Endothelial cell of umbilical vein (primary cell): ENCODE measurements around the gene FRMD4A. TPM values are rescaled to one million over a fixed set of nuclear protein-coding genes. Genes with fewer than 3 reads are reported as not detected.

ENCODE experiments used
- BruUV-seq: library from RNA; stranded (reverse); fragments of 400-500 nt; replicated peaks from 2 replicates; lab custom pipeline; 2021; lab: Mats Ljungman, UMichigan
- CTCF ChIA-PET: fragments of 300-600, 350-600 bp; sonication (Branson Sonifier 250); formaldehyde crosslinking; loops from one replicate; lab custom pipeline; 2021; ENCODE audit warnings: antibody characterized with exemption, inconsistent platforms; lab: Charles Lee
- POLR2A ChIA-PET: fragments of 300-600, 350-600 bp; sonication (Branson Sonifier 250); formaldehyde crosslinking; loops from one replicate; lab custom pipeline; 2021; ENCODE audit warnings: antibody characterized with exemption, inconsistent platforms; lab: Charles Lee
- DNase-seq: peaks from one replicate; pipeline ENCODE4 v3.0.0-alpha.2; 2011; ENCODE audit warnings: low read depth, low spot score
- FAIRE-seq: peaks from 2 replicates; lab custom pipeline; 2011; peaks lifted over from hg19 to GRCh38; lab: Jason Lieb, UNC
- H2AFZ ChIP-seq: 2 replicates; pipeline ENCODE4 v1.6.0; 2012; ENCODE audit warnings: low read depth, low read length, control low read depth, inconsistent platforms
- H3K27ac ChIP-seq: 2 replicates; pipeline ENCODE4 v1.5.1; 2011; ENCODE audit warnings: low read depth, mild to moderate bottlenecking, control low read depth, low read length, moderate library complexity; ENCODE audit not compliant: insufficient read depth
- H3K27me3 ChIP-seq, 2 experiments: 2 replicates each; pipeline versions ENCODE4 v1.6.0 to v1.6.1; 2011; ENCODE audit warnings: low read length in 2 of 2, mixed read lengths in 1 of 2; ENCODE audit not compliant: control insufficient read depth in 2 of 2, insufficient read depth in 2 of 2
- H3K36me3 ChIP-seq, 2 experiments: 2 replicates in 1 of 2; 3 replicates in 1 of 2; pipeline ENCODE4 v1.5.1; 2011; ENCODE audit warnings: low read length in 2 of 2, mild to moderate bottlenecking in 1 of 2, moderate library complexity in 1 of 2; ENCODE audit not compliant: control insufficient read depth in 2 of 2, insufficient read depth in 2 of 2; ENCODE audit errors: extremely low read depth in 1 of 2
- H3K4me1 ChIP-seq: 3 replicates; pipeline ENCODE4 v1.5.1; 2011; ENCODE audit warnings: mild to moderate bottlenecking, low read length; ENCODE audit not compliant: control insufficient read depth, insufficient read depth; ENCODE audit errors: extremely low read depth
- H3K4me2 ChIP-seq: 2 replicates; pipeline ENCODE4 v1.6.1; 2011; ENCODE audit warnings: low read length, control low read depth, mixed read lengths; ENCODE audit not compliant: insufficient read depth
- H3K4me3 ChIP-seq, 3 experiments: fragments of 200-600 bp in 1 of 3; sonication (generic), shearing (Covaris generic) in 1 of 3; replicated peaks in 1 of 3; 2 replicates each; pipeline ENCODE4 v1.5.1; 2011 to 2016; ENCODE audit warnings: control low read depth in 3 of 3, low read length in 3 of 3, mild to moderate bottlenecking in 2 of 3, inconsistent platforms in 1 of 3, low read depth in 1 of 3, moderate library complexity in 1 of 3; ENCODE audit not compliant: insufficient read depth in 1 of 3
- H3K79me2 ChIP-seq: 2 replicates; pipeline ENCODE4 v1.6.0; 2012; ENCODE audit warnings: low read length, inconsistent platforms; ENCODE audit not compliant: control insufficient read depth, insufficient read depth
- H3K9ac ChIP-seq: replicated peaks from 2 replicates; pipeline ENCODE3; 2011; ENCODE audit warnings: low read length, control low read depth; ENCODE audit not compliant: insufficient read depth; ENCODE audit errors: extremely low read depth
- H3K9me1 ChIP-seq: replicated peaks from 3 replicates; pipeline ENCODE4 v1.6.0; 2011; ENCODE audit warnings: mild to moderate bottlenecking, low read length; ENCODE audit not compliant: control insufficient read depth, insufficient read depth; ENCODE audit errors: extremely low read depth
- H3K9me3 ChIP-seq: replicated peaks from 2 replicates; pipeline ENCODE4 v1.5.1; 2012; ENCODE audit warnings: low read length, inconsistent platforms; ENCODE audit not compliant: control insufficient read depth, insufficient read depth
- H4K20me1 ChIP-seq: replicated peaks from 2 replicates; pipeline ENCODE3; 2011; ENCODE audit warnings: mild to moderate bottlenecking, low read length; ENCODE audit not compliant: control insufficient read depth, insufficient read depth; ENCODE audit errors: extremely low read depth
- GATA2 ChIP-seq: IDR thresholded peaks from 2 replicates; pipeline ENCODE4 v1.7.0; 2011; ENCODE audit warnings: low read depth, mild to moderate bottlenecking, moderate library complexity, mixed read lengths, low read length; ENCODE audit not compliant: insufficient read length, insufficient read depth
- MAX ChIP-seq: IDR thresholded peaks from 2 replicates; pipeline ENCODE4 v1.6.1; 2011; ENCODE audit not compliant: insufficient read depth, insufficient read length
- MYC ChIP-seq: IDR thresholded peaks from one replicate; pipeline ENCODE4 v1.6.1; 2011; ENCODE audit warnings: mild to moderate bottlenecking, low read depth, low read length
- POLR2A ChIP-seq: IDR thresholded peaks from 2 replicates; pipeline ENCODE4 v1.6.1; 2012; ENCODE audit warnings: low read depth, mild to moderate bottlenecking, control low read depth, low read length
- POLR2AphosphoS5 ChIP-seq: IDR thresholded peaks from 2 replicates; pipeline ENCODE4 v1.6.1; 2012; ENCODE audit warnings: low read depth, mild to moderate bottlenecking, control low read depth, low read length, moderate library complexity; ENCODE audit not compliant: insufficient read depth
- dilution Hi-C: fragments of 300-500 bp; cut with MboI; formaldehyde crosslinking; loops from one replicate; pipeline ENCODE4 v1.15.0; 2019; ENCODE audit warnings: low sequenced_read_pairs; ENCODE audit not compliant: extremely low pct_ligation_motif_present
- intact Hi-C: fragments of 100-400 bp; cut with micrococcal nuclease; formaldehyde crosslinking; loops from one replicate; pipeline ENCODE4 v1.10.0; 2022
- polyA plus RNA-seq, 4 experiments: library from polyadenylated mRNA; depleted of rRNA in 3 of 4; stranded (reverse) in 3 of 4; unstranded in 1 of 4; fragments of >200 nt; gene quantifications; 2 replicates each; pipeline versions ENCODE4 v1.2.1 to v1.2.3, GENCODE V29; 2011 to 2012; ENCODE audit warnings: missing spikeins in 1 of 4
- total RNA-seq: library from RNA; stranded (reverse); gene quantifications from 2 replicates; pipeline ENCODE4 v1.2.3, GENCODE V29; 2021
- TF ChIP-seq, protein P1 (sequence below), 2 donors: IDR thresholded peaks; 1 replicate in 1 of 2; 2 replicates in 1 of 2; pipeline ENCODE4 v1.5.1; 2011; ENCODE audit warnings: low read length in 2 of 2, mild to moderate bottlenecking in 2 of 2, moderate library complexity in 2 of 2, control low read depth in 1 of 2, inconsistent platforms in 1 of 2, low read depth in 1 of 2; ENCODE audit not compliant: insufficient read depth in 1 of 2; ENCODE audit errors: extremely low read depth in 1 of 2

FRMD4A gene
- total and polyA plus RNA-seq, 2 donors (not counting 3 experiments of a cell fraction or from before 2014, with no cell fraction given), result 123 to 148 TPM

DNA sequence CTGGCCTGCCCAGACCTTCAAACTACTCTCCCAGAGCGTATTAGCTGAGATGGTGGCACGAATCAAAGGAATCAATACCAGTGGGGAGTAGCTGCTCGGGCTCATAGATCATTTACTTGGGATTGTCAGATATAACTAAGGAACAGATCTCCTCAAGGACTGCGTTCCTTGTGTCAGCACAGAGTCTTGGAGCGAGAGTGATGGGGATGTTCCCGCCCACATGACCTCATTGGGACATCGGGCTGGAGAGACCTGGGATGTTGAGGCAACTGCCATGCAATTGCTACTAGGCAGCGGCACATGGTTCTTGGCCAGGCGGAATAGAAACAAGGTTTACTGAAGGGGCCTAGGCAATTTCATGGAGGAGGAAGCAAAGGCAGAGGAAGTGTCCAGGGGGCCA lies 132.6 kb downstream of the FRMD4A start:
- H3K4me2 ChIP-seq, result no peak overlapping the region
- intact Hi-C loops, result no loop called here
- H3K79me2 ChIP-seq, result no peaks in the 10 kb centered on the region
- no peaks in the 10 kb centered on the region for H3K9me1 ChIP-seq
- H3K27me3 ChIP-seq, result peaks cover 17 to 29% of the 10 kb centered on the region in 2 experiments
- no peak overlapping the region for H2AFZ ChIP-seq
- TF ChIP-seq MAX (no peak), GATA2 (no peak), MYC (no peak), POLR2AphosphoS5 (no peak), POLR2A (no peak)
- TF ChIP-seq, protein P1, sequence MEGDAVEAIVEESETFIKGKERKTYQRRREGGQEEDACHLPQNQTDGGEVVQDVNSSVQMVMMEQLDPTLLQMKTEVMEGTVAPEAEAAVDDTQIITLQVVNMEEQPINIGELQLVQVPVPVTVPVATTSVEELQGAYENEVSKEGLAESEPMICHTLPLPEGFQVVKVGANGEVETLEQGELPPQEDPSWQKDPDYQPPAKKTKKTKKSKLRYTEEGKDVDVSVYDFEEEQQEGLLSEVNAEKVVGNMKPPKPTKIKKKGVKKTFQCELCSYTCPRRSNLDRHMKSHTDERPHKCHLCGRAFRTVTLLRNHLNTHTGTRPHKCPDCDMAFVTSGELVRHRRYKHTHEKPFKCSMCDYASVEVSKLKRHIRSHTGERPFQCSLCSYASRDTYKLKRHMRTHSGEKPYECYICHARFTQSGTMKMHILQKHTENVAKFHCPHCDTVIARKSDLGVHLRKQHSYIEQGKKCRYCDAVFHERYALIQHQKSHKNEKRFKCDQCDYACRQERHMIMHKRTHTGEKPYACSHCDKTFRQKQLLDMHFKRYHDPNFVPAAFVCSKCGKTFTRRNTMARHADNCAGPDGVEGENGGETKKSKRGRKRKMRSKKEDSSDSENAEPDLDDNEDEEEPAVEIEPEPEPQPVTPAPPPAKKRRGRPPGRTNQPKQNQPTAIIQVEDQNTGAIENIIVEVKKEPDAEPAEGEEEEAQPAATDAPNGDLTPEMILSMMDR (IDR thresholded peaks at IDR 0.05; ENCODE audit: extremely low read depth in 1 of 2, insufficient read depth in 1 of 2, low read depth in 1 of 2, low read length in 2 of 2), result no peak
- no peak overlapping the region for H3K27ac ChIP-seq
- DNase-seq, result no peak
- dilution Hi-C loops, result no loop called here
- no TSS peak for BruUV-seq
- no peak overlapping the region for H3K4me3 ChIP-seq
- H3K9me3 ChIP-seq, result no peaks in the 10 kb centered on the region
- CTCF ChIA-PET, result interaction anchor here (1.2 to 6.9 kb wide), 5 partner anchors 10 to 307 kb away, joined by 3 to 121 read pairs (median 16); no protein-coding TSS in a partner anchor
- FAIRE-seq, result no peak
- no peaks in the 10 kb centered on the region for H3K36me3 ChIP-seq
- no peaks in the 10 kb centered on the region for H3K4me1 ChIP-seq
- H3K9ac ChIP-seq, result no peak overlapping the region
- POLR2A ChIA-PET, result no interaction called here
- no peaks in the 10 kb centered on the region for H4K20me1 ChIP-seq
